IPS-20b (cell line): ENCODE results near the gene CSMD2.

Experiments used
- H3K27ac ChIP-seq: one replicate; pipeline ENCODE4 v1.5.1; 2013; ENCODE audit warnings: low read length
- H3K27me3 ChIP-seq: 2 replicates; pipeline ENCODE4 v1.6.1; 2013; ENCODE audit warnings: mild to moderate bottlenecking, low read length, inconsistent platforms; ENCODE audit not compliant: insufficient read depth
- H3K36me3 ChIP-seq: 2 replicates; pipeline ENCODE4 v1.6.1; 2013; ENCODE audit warnings: low read depth, mild to moderate bottlenecking, inconsistent platforms, low read length, moderate library complexity; ENCODE audit not compliant: insufficient read depth
- H3K4me1 ChIP-seq: 2 replicates; pipeline ENCODE4 v1.6.1; 2013; ENCODE audit warnings: mild to moderate bottlenecking, control low read depth, inconsistent platforms, low read length, moderate library complexity; ENCODE audit not compliant: insufficient read depth
- H3K4me3 ChIP-seq: 2 replicates; pipeline ENCODE4 v1.5.1; 2013; ENCODE audit warnings: mild to moderate bottlenecking, low read length, inconsistent platforms
- H3K9ac ChIP-seq: 2 replicates; pipeline ENCODE4 v1.6.1; 2013; ENCODE audit warnings: low read depth, mild to moderate bottlenecking, inconsistent platforms, low read length, moderate library complexity
- H3K9me3 ChIP-seq: 2 replicates; pipeline ENCODE4 v1.6.1; 2013; ENCODE audit warnings: mild to moderate bottlenecking, low read depth, low read length, inconsistent platforms; ENCODE audit not compliant: insufficient read depth

Gene CSMD2

DNA sequence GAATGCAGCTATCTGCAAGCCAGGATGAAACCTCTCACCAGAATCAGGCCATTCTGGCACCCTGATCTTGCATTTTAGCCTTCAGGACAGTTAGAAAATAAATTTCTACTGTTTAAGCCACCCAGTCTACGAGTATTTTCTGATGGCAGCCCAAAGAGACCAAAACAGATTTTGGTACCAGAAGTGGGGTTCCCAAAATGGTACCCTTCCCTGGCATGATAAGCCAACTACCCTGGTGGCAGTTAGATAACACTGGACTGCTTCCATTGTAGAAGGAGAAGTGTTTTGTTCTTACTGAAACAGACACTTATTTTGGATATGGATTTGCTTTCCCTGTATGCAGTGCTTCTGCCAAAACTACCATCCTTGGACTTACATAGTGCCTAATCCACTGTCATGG, 115.0 kb downstream of the CSMD2 start:
- Histone ChIP-seq H3K4me1 (no peaks in the 10 kb centered on the region), H3K27me3 (no peaks in the 10 kb centered on the region), H3K27ac (no peak overlapping the region), H3K9ac (no peak overlapping the region), H3K36me3 (no peaks in the 10 kb centered on the region), H3K4me3 (no peak overlapping the region), H3K9me3 (peaks cover 11% of the 10 kb centered on the region; the same call in 1 of the 2 replicates)

DNA sequence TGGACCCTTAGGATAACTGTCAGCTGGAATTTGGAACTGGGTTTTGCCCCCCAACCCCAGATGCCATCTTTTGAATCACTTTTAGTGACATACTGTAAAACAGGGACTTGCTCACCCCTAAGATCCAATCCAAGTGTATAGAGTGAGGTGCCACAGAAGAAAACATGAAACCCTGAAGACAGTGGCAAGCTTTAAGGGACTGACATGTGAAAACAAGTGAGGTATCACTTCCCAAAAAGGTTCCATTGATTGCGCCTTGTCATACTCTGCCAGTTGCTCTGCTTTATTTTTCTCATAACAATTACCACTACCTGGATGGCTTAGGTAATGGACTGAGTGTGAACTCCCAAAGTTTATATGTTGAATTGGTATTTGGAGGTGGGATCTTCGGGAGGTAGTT, 115.6 kb downstream of the CSMD2 start:
- no peaks in the 10 kb centered on the region for H3K4me1 ChIP-seq
- H3K9ac ChIP-seq, result no peak overlapping the region
- H3K36me3 ChIP-seq, result no peaks in the 10 kb centered on the region
- no peaks in the 10 kb centered on the region for H3K27me3 ChIP-seq
- no peak overlapping the region for H3K27ac ChIP-seq
- H3K9me3 ChIP-seq, result peaks cover 11% of the 10 kb centered on the region; the same call in 1 of the 2 replicates
- H3K4me3 ChIP-seq, result no peak overlapping the region

DNA sequence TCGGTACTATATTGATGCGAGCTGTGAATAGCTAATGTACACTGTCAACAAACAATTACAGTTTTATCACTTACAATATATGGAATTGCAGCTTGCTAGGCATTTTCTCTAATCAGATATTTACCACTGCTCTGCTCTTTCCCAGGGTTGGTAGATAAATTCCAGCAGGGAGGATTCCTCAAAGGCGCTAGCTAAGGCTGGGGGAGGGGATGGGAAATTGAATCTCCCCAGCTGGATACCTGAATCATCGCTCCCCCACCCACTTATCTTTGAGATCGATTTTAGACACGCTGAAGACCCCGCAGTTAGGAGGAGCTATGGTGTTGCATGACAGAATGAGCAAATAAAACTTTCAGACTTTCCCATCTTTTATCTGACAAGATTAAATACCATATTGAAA, 127.2 kb downstream of the CSMD2 start:
- peak overlapping the region; percentile 14; the same call in 1 of the 2 replicates for H3K4me3 ChIP-seq
- no peaks in the 10 kb centered on the region for H3K27me3 ChIP-seq
- H3K9me3 ChIP-seq, result no peaks in the 10 kb centered on the region
- peaks cover 29% of the 10 kb centered on the region for H3K4me1 ChIP-seq
- H3K9ac ChIP-seq, result no peak overlapping the region; the same call in 1 of the 2 replicates
- H3K36me3 ChIP-seq, result no peaks in the 10 kb centered on the region
- no peak overlapping the region for H3K27ac ChIP-seq

DNA sequence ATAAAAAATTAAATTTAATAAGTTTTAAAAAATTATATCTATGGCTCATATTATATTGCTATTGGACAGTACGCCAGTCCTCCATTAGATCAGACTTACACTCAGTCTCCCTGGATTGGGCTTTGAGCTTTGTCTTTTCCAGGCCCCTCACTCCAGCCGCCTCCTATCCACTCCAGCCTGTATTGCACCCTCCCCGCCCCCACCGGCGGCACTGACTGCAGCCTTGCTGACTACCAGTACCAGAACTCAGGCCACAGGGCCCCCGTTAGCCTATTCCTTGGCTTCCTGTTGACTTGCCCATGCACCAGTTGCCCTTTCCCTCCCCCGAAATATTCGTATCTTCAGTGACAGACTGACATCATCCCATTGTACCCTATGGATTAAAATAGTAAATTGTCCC, 127.9 kb downstream of the CSMD2 start:
- Histone ChIP-seq H3K27ac (no peak overlapping the region), H3K4me1 (peaks cover 29% of the 10 kb centered on the region), H3K36me3 (peaks cover 6% of the 10 kb centered on the region; the same call in 1 of the 2 replicates), H3K4me3 (peak overlapping the region; percentile 14; the same call in 1 of the 2 replicates), H3K27me3 (no peaks in the 10 kb centered on the region), H3K9me3 (no peaks in the 10 kb centered on the region), H3K9ac (peak overlapping the region; percentile 30; the same call in 1 of the 2 replicates)

DNA sequence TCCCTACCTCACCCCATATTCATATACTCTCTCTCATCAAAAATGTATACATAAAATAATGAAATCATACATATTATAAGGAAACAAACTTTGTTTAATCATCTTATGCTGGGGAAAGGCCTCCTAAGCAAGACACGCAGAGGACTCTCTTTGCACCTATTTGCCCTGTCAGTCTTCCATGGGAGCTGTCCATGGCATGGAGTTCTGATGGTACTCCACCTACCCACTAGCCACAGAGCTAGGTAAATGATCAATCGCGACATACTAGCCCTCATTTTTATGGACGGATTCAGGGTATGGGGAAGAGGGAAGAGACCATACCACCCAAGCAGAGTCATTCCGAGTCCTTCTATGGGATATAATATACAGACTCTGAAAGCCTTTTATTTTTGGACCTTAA, 131.0 kb downstream of the CSMD2 start:
- Histone ChIP-seq H3K4me1 (peaks cover 25% of the 10 kb centered on the region), H3K9me3 (no peaks in the 10 kb centered on the region), H3K4me3 (no peak overlapping the region), H3K36me3 (peaks cover 9% of the 10 kb centered on the region; the same call in 1 of the 2 replicates), H3K9ac (no peak overlapping the region), H3K27ac (no peak overlapping the region), H3K27me3 (no peaks in the 10 kb centered on the region)

DNA sequence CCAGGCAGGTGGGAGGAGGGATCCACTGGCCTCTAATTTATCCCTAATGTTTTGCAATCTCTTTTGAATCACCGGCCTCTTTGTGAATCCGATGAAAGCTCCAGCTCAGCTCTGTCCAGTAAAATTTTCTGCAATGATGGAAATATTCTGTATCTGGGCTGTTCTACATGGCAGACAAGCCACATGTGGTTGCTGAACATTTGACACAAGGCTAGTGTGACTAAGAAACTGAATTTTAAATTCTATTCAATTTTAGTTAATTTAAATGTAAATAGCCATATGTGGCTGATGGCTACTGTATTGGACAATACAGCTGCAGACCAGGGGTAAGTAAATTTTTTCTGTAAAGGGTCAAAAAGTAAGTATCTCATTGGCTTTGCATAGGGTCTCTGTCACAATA, 135.1 kb downstream of the CSMD2 start:
- H3K4me1 ChIP-seq, result no peaks in the 10 kb centered on the region
- peaks cover 9% of the 10 kb centered on the region; the same call in 1 of the 2 replicates for H3K36me3 ChIP-seq
- no peak overlapping the region for H3K9ac ChIP-seq
- no peaks in the 10 kb centered on the region for H3K9me3 ChIP-seq
- no peaks in the 10 kb centered on the region for H3K27me3 ChIP-seq
- no peak overlapping the region for H3K27ac ChIP-seq
- H3K4me3 ChIP-seq, result no peak overlapping the region

DNA sequence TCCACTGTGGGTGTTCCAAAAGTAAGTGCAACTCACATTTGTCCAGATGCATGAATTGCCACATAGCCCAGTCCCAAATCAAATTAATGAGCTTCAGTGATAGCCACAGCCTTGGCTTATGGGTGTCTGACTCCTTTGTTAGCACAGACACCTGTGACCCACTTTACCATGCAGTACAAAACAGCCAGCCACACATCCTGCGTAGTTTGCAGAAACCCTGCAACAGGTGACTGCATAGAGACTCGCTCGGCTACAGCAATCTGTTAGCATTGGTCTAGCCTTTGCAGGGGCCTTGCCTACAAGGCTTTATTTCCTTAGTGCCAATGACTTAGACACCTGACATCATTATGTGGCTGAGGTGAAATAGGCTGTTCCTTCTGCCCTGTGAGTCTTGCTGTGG, 135.5 kb downstream of the CSMD2 start:
- Histone ChIP-seq H3K9me3 (no peaks in the 10 kb centered on the region), H3K4me1 (no peaks in the 10 kb centered on the region), H3K36me3 (peaks cover 9% of the 10 kb centered on the region; the same call in 1 of the 2 replicates), H3K27me3 (no peaks in the 10 kb centered on the region), H3K27ac (no peak overlapping the region), H3K4me3 (no peak overlapping the region), H3K9ac (no peak overlapping the region)

DNA sequence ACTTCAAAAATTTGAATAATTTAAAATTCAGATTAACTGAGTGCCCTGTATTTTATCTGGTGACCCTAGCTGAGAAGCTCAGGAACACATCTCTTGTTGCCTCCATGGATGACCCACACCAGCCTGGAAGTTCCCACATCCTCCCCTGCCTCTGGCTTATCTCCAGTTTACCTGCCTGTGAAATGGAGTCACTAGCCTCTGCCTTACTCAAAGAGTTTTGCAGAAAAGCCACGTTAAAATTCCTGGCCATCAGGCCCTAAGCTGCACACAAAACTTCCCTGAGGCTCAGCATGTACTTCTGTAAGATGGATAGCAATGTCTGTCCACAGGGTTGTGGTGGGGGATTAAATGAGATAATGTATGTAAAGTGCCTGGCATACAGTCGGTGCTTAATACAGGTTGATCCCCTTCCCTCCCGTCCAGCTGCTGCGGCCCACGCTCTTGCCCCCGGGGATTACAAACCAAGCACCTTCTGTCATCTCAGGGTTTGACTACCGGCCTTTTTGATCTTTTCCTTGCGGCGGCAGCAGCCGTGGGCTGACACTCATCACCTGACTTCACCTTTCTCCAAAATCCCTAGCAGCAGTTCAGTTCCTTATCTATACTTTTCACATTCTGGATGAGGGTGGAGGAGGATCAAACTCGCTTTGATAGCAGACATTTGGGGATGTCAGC, 136.5 kb downstream of the CSMD2 start:
- H3K4me1 ChIP-seq, result no peaks in the 10 kb centered on the region
- H3K4me3 ChIP-seq, result no peak overlapping the region
- H3K27me3 ChIP-seq, result no peaks in the 10 kb centered on the region
- no peaks in the 10 kb centered on the region for H3K9me3 ChIP-seq
- peaks cover 9% of the 10 kb centered on the region; the same call in 1 of the 2 replicates for H3K36me3 ChIP-seq
- H3K9ac ChIP-seq, result no peak overlapping the region
- no peak overlapping the region for H3K27ac ChIP-seq

DNA sequence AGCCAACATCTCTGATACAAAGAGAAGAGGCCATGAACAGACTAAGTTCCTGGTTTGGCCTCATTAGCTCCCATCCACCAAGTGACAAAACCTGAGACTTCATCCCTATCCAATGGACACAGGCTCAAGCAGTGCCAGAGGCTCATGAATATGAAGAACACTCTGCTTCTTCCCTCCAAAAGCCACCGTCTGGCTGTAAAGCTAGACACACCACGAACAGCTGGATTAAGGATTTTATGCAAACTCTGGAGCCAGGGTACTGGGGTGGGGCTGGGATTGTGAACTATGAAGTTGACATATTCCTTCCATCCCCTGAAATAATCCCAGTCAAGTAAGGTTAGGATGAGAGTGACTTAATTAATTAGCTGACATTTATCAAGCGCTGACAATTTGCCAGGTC, 139.4 kb downstream of the CSMD2 start:
- H3K4me1 ChIP-seq, result no peaks in the 10 kb centered on the region; the same call in 1 of the 2 replicates

DNA sequence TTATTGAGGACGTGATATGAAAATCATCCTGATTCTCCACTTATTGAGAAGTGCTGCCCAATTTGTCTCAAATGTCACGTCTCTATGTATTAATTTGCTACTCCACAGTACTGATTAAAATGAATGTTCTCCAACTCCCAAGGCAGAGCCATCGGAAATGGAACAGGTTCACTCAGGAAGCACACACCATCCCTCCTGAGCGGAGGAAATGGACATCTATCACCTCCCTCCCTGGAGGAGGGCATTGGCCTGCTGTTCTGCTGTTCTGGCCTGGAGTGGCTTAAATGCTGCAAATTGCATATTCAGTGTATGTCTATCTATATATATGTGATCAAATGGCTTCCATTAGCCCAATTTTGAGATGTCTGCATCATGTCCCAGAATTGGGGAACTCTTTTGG, 140.5 kb downstream of the CSMD2 start:
- peaks cover 9% of the 10 kb centered on the region for H3K4me1 ChIP-seq
- no peak overlapping the region for H3K27ac ChIP-seq
- no peak overlapping the region for H3K9ac ChIP-seq

More for the DNA sequence above, 139.4 kb downstream of the CSMD2 start:
- H3K36me3 ChIP-seq, result no peaks in the 10 kb centered on the region
- no peaks in the 10 kb centered on the region for H3K27me3 ChIP-seq
- H3K9ac ChIP-seq, result no peak overlapping the region
- no peak overlapping the region for H3K27ac ChIP-seq
- H3K4me3 ChIP-seq, result no peak overlapping the region
- no peaks in the 10 kb centered on the region for H3K9me3 ChIP-seq

DNA sequence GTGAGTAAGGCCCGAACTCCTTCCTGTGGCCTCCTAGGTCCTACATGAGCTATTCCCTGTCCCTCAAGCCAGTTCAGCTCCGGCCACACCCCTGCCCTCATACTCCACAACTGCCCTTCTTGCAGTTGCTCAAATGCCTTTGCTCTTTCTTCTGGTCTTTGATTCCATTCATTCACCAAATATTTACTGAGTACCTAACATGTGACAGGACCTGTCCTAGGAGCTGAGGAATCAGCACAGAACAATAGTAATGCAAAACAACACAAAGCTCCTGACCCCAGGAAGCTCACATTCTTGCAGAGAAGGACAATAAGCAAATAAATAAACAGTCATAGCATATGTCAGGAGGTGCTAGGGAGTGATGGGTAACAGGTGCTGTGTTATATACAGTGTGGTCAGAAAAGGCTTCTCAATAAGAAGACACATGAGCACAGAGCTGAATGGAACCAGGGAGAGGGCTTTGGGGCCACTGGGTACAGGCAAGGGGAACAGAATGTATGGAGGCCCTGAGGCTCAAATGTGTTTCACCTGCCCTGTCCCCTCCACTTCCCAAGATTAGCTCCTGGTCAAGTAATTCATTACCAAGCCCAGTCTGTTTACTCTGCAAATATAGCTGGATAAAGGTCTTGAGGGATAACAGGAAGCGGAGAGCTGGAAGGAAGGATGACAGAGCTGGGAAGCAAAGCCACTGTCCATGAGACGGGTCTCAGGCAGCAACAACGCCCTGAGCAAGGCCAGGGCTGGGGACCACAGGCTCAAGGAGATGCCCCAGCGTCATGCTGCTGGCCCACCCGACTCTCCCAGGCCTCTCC, 145.1 kb downstream of the CSMD2 start:
- Histone ChIP-seq H3K9ac (no peak overlapping the region), H3K36me3 (no peaks in the 10 kb centered on the region), H3K4me1 (peaks cover 16% of the 10 kb centered on the region), H3K4me3 (no peak overlapping the region), H3K9me3 (no peaks in the 10 kb centered on the region), H3K27me3 (no peaks in the 10 kb centered on the region), H3K27ac (no peak overlapping the region)

More for the DNA sequence above, 140.5 kb downstream of the CSMD2 start:
- H3K36me3 ChIP-seq, result no peaks in the 10 kb centered on the region
- H3K27me3 ChIP-seq, result no peaks in the 10 kb centered on the region
- no peaks in the 10 kb centered on the region for H3K9me3 ChIP-seq
- no peak overlapping the region for H3K4me3 ChIP-seq

DNA sequence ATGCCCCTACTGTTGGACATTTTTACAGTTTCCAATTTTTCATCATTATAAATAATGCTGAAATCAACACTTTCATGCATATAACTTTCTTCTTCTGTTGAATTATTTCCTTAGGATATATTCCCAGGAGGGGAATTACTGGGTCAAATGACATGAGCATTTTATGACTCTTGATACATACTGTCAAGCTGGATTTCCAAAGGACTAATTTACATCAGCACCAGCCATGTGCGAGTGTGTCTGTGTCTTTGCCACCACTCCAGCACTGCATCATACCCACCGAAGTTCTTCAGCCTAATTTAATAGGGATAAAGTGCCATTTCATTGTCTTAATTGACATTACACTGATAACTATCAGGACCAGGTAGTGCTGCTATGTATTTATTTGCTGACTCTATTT, 146.7 kb downstream of the CSMD2 start:
- H3K4me1 ChIP-seq, result peaks cover 16% of the 10 kb centered on the region
- H3K9me3 ChIP-seq, result no peaks in the 10 kb centered on the region
- H3K36me3 ChIP-seq, result no peaks in the 10 kb centered on the region
- no peaks in the 10 kb centered on the region for H3K27me3 ChIP-seq
- H3K27ac ChIP-seq, result no peak overlapping the region
- H3K4me3 ChIP-seq, result no peak overlapping the region
- H3K9ac ChIP-seq, result no peak overlapping the region
